Head of caudate nucleus (tissue), 42 donors: ENCODE data around the gene SDC3.
"Not testable (repeated sequence)": the region's sequence is repeated elsewhere in the genome, so short reads cannot be mapped to it uniquely, and the experiment has no call there.

ENCODE experiments used
- DNase-seq, 42 donors: peaks; one replicate each; pipeline versions ENCODE4 v3.0.0 to v3.0.0-alpha.2; 2020 to 2021; ENCODE audit warnings: mixed read lengths in 7 of 42
- intact Hi-C: fragments of 100-400 bp; cut with DNase I; formaldehyde crosslinking; loops from one replicate; pipeline ENCODE4 v1.15.0; 2022

SDC3 gene

GRCh38 chr1:30868833-30869435 is 39.6 kb downstream of the SDC3 start:
- DNase-seq: no peak
- intact Hi-C loops: no loop called here

- DNase-seq, intact Hi-C loops: not testable (repeated sequence)
These were observed 40.5 kb downstream of the SDC3 start for GRCh38 chr1:30868057-30868456.

- intact Hi-C loops: no loop called here
- no peak for DNase-seq
These were observed 41.0 kb downstream of the SDC3 start for GRCh38 chr1:30867537-30867936.

GRCh38 chr1:30866594-30866993 is 42.0 kb downstream of the SDC3 start:
- no peak for DNase-seq
- intact Hi-C loops: no loop called here

GRCh38 chr1:30864681-30865080 is 43.9 kb downstream of the SDC3 start:
- intact Hi-C loops: no loop called here
- DNase-seq: no peak

- no peak for DNase-seq
- intact Hi-C loops: no loop called here
These were observed 44.5 kb downstream of the SDC3 start for GRCh38 chr1:30863858-30864604.

GRCh38 chr1:30860320-30860652 is 48.3 kb downstream of the SDC3 start:
- DNase-seq: no peak
- intact Hi-C loops: no loop called here

- DNase-seq: no peak
- intact Hi-C loops: no loop called here
These were observed 50.6 kb downstream of the SDC3 start for GRCh38 chr1:30857964-30858363.

- DNase-seq: no peak
- intact Hi-C loops: no loop called here
These were observed 51.5 kb downstream of the SDC3 start for GRCh38 chr1:30857062-30857461.

GRCh38 chr1:30856260-30856790 is 52.2 kb downstream of the SDC3 start:
- intact Hi-C loops: no loop called here
- DNase-seq: peak in 30 of 42 donors; percentile 14 to 69 (median 38)

- intact Hi-C loops: no loop called here
- DNase-seq: peak in 1 of 42 donors; percentile 49
These were observed 52.8 kb downstream of the SDC3 start for GRCh38 chr1:30855686-30856259.

GRCh38 chr1:30853350-30853749 is 55.2 kb downstream of the SDC3 start:
- intact Hi-C loops: no loop called here

GRCh38 chr1:30852026-30852425 is 56.5 kb downstream of the SDC3 start:
- DNase-seq: peak in 1 of 42 donors; percentile 15
- intact Hi-C loops: no loop called here

More at GRCh38 chr1:30853350-30853749, 55.2 kb downstream of the SDC3 start:
- no peak for DNase-seq

GRCh38 chr1:30851286-30851685 is 57.3 kb downstream of the SDC3 start:
- DNase-seq: no peak
- intact Hi-C loops: no loop called here

- intact Hi-C loops: no loop called here
- DNase-seq: no peak
These were observed 58.0 kb downstream of the SDC3 start for GRCh38 chr1:30850607-30851006.

GRCh38 chr1:30848130-30848529 is 60.4 kb downstream of the SDC3 start:
- DNase-seq: no peak
- intact Hi-C loops: no loop called here

GRCh38 chr1:30847358-30847972 is 61.1 kb downstream of the SDC3 start:
- intact Hi-C loops: no loop called here
- peak; percentile 69 to 94 (median 86) for DNase-seq

- intact Hi-C loops: no loop called here
- no peak for DNase-seq
These were observed 62.0 kb downstream of the SDC3 start for GRCh38 chr1:30846587-30846986.

- intact Hi-C loops: no loop called here
- DNase-seq: no peak
These were observed 62.7 kb downstream of the SDC3 start for GRCh38 chr1:30845904-30846290.
